ENCODE results near the gene IL17F. TPM values are rescaled to one million over a fixed set of nuclear protein-coding genes. Genes with fewer than 3 reads are reported as not detected.

Gene IL17F
- total RNA-seq, 1 experiment from 2014 or later: not detected

DNA sequence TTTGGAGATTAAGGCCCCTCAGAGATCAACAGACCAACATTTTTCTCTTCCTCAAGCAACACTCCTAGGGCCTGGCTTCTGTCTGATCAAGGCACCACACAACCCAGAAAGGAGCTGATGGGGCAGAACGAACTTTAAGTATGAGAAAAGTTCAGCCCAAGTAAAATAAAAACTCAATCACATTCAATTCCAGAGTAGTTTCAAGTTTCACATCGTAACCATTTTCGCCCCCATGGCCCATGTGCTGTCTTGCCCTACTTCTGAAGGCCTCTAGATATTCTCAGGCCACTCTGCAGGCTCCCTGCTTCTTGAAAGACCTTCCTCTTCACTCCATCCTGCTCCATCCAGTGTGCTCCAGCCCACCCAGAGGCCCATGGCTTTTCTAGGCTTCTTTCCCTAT lies 53.9 kb downstream of the IL17F start:
- no peak for DNase-seq (ENCODE audit: low read depth)

DNA sequence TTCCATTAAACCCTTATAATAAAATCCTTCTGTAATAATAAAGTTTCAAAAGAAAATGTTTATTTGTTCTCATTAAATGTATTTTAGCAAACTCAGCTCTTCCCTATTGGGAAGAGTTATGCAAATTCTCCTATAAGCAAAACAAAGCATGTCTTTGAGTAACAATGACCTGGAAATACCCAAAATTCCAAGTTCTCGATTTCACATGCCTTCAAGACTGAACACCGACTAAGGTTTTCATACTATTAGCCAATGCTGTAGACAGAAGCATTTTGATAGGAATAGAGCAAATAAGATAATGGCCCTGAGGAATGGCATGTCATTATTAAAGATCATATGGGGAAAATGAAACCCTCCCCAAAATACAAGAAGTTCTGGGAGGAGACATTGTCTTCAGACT lies 54.3 kb downstream of the IL17F start:
- DNase-seq (ENCODE audit: low read depth): no peak

DNA sequence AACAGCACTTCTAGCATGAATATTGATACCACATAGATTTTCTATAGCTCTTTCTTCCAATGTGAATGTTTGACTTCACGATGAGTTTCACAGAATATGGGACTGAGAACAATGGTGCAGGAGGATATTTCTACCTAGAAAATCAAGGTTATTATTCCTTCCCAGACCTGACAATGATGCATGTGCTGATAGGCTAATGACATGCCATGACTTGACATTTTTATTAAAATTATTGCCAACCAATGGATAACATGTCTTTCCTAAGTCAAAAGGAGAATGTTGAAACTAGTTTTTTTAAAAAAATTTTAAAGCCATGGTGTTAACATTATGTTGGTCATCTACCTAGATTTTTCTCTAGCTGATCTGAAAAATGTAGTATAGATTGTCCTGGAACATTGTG lies 57.2 kb downstream of the IL17F start:
- DNase-seq (ENCODE audit: low read depth): no peak

Other genes with a start within 250 kb of the IL17F start
- under 0.01 TPM in 1 of 2 replicates, not detected in the other for gene PKHD1, start 156.9 kb downstream of the IL17F start, total RNA-seq (2014; rRNA removed; shearing (Covaris generic))
- not detected in 2 replicates for gene IL17A, start 58.1 kb downstream of the IL17F start, total RNA-seq (2014; rRNA removed; shearing (Covaris generic))
- gene MCM3, start 40.2 kb upstream of the IL17F start, total RNA-seq (2014; rRNA removed; shearing (Covaris generic)): 217 and 313 TPM in 2 replicates
- gene PAQR8, start 117.7 kb upstream of the IL17F start, total RNA-seq (2014; rRNA removed; shearing (Covaris generic)): 4.1 and 4.2 TPM in 2 replicates
- 16.2 and 20.4 TPM in 2 replicates for gene EFHC1, start 175.8 kb upstream of the IL17F start, total RNA-seq (2014; rRNA removed; shearing (Covaris generic))